GM19455 (cell line): Measurements from ENCODE around the gene TSKU.
A peak's percentile ranks its signal among the peaks of the same experiment; 100 is the strongest.
"Not testable (repeated sequence)": the region's sequence is repeated elsewhere in the genome, so short reads cannot be mapped to it uniquely, and the experiment has no call there.

Experiments
- ATAC-seq: cut with Tn5 transposase; IDR thresholded peaks from one replicate; pipeline ENCODE4 v1.9.1; 2021; ENCODE audit not compliant: unreplicated experiment

The TSKU gene

GRCh38 chr11:76787911-76788596 is 4.9 kb downstream of the TSKU start:
- no peak for ATAC-seq

- ATAC-seq = no peak
These were observed 5.7 kb downstream of the TSKU start for GRCh38 chr11:76788661-76789442.

GRCh38 chr11:76789443-76789719 is 6.2 kb downstream of the TSKU start:
- ATAC-seq = no peak

GRCh38 chr11:76790251-76790650 is 7.1 kb downstream of the TSKU start:
- ATAC-seq = no peak

- ATAC-seq = not testable (repeated sequence)
These were observed 8.0 kb downstream of the TSKU start for GRCh38 chr11:76791002-76791770.

- no peak for ATAC-seq
These were observed 8.7 kb downstream of the TSKU start for GRCh38 chr11:76791861-76792260.

GRCh38 chr11:76792505-76793264 is 9.5 kb downstream of the TSKU start:
- ATAC-seq = no peak

GRCh38 chr11:76793391-76794291 is 10.5 kb downstream of the TSKU start:
- no peak for ATAC-seq

GRCh38 chr11:76794371-76795289 is 11.5 kb downstream of the TSKU start:
- ATAC-seq = no peak

- no peak for ATAC-seq
These were observed 12.3 kb downstream of the TSKU start for GRCh38 chr11:76795290-76795935.

GRCh38 chr11:76795936-76796441 is 12.8 kb downstream of the TSKU start:
- no peak for ATAC-seq

GRCh38 chr11:76796511-76797198 is 13.5 kb downstream of the TSKU start:
- no peak for ATAC-seq

- ATAC-seq = no peak
These were observed 14.4 kb downstream of the TSKU start for GRCh38 chr11:76797341-76798201.

GRCh38 chr11:76798202-76798581 is 15.0 kb downstream of the TSKU start:
- no peak for ATAC-seq

- ATAC-seq = no peak
These were observed 15.5 kb downstream of the TSKU start for GRCh38 chr11:76798671-76799065.

GRCh38 chr11:76799066-76799804 is 16.1 kb downstream of the TSKU start:
- ATAC-seq = peak; percentile 72
